ENCODE results near the gene SEC11A.
"Not testable (repeated sequence)": the region's sequence is repeated elsewhere in the genome, so short reads cannot be mapped to it uniquely, and the experiment has no call there.

Gene SEC11A

DNA sequence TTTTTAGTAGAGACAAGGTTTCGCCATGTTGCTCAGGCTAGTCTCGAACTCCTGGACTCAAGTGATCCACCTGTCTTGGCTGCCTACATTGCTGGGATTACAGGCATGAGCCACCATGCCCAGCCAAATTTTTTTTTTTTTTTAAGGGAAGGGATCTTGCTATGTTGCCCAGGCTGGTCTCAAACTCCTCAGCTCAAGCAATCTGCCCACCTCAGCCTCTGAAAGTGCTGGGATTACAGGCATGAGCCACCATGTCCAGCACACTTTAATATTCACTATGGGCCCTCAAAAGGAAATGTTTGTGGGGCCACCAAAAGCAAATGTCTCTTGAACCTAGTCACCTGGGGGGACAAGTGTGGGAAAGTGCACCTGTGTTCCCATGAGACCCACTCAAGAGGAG is 73.3 kb downstream of the SEC11A start:
- not testable (repeated sequence) for DNase-seq (ENCODE audit: low spot score)

DNA sequence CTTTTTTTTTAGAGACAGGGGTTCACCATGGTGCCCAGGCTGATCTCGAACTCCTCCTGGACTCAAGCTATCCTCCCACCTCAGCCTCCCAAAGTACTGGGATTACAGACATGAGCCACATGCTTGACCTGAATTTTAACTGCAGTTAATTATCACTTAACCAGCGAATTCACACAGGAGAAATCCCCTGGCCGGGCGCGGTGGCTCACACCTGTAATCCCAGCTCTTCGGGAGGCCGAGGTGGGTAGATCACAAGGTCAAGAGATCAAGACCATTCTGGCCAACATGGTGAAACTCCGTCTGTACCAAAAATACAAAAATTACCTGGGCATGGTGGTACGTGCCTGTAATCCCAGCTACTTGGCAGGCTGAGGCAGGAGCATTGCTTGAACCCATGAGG is 74.1 kb downstream of the SEC11A start:
- DNase-seq (ENCODE audit: low spot score): not testable (repeated sequence)

DNA sequence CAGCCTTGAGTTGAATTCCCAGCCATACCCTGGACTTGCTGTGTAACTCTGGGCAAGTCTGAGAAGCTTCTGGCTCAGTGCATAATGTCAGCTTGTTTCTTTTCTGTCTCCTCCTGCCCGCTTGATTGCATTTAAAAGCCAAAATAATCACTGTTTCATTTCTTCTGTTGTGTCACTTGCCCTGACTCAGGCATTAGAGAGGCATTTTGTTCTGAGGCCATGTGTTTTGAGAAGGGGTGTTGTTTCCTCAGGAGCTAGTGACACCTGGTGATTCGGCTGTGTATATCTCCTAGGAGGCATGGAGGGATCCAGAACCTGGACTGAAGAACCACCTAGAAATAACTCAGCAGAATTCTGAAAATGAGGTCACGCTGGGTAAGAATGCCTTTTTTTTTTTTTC is 77.8 kb downstream of the SEC11A start:
- DNase-seq (ENCODE audit: low spot score): peak; percentile 59

DNA sequence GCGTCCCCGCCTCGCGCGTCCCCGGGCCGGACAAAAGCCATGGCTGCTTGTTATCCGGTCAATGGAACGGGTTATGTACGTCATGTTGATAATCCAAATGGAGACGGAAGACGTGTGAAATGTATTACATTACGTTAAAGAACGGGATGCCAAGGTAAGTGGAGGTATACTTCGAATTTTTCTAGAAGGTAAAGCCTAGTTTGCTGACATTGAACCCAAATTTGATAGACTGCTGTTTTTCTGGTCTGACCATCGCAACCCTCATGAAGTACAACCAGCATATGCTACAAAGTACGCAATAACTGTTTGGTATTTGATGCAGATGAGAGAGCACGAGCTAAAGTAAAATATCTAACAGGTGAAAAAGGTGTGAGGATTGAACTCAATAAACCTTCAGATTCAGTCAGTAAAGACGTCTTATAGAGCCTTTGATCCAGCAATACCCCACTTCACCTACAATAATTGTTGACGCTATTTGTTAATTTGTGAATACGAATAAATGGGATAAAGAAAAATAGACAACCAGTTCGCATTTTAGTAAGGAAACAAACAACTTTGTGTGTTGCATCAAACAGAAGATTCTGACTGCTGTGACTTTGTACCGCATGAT is 81.6 kb downstream of the SEC11A start:
- no peak for DNase-seq (ENCODE audit: low spot score)

DNA sequence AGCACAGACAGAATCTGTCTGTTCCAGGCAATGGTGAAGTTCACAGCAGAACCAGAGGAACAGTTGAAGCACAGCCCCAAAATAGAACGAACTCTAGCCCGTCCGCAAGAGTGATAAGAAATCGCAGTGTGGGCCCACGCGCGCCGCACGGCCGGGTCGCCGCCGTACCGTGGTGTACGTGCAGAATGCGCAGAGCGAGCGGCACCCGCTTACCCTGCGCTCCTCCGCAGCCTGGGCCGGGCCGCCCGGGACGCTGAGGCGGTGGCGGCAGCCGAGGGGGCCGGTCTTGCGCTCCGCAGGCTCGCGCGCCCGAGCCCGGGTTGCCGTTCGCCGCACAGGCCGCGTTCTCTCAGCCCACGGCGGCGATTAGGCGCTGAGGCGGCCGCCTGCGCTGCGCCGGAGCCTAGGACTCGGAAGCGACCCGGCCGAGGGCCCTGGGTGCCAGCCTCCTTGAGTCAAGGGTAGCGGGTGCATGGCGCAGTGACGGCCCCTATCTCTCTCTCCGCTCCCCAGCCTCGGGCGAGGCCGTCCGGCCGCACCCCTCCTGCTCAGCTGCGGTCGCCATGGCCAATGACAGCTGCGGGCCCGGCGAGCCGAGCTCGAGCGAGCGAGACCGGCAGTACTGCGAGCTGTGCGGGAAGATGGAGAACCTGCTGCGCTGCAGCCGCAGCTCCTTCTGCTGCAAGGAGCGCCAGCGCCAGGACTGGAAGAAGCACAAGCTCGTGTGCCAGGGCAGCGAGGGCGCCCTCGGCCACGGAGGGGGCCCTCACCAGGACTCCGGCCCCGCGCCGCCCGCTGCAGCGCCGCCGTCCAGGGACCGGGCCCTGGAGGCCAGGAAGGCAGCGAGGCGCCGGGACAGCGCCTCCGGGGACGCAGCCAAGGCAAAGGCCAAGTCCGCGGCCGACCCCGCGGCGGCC is 82.4 kb downstream of the SEC11A start:
- peak; percentile 66 for DNase-seq (ENCODE audit: low spot score)

DNA sequence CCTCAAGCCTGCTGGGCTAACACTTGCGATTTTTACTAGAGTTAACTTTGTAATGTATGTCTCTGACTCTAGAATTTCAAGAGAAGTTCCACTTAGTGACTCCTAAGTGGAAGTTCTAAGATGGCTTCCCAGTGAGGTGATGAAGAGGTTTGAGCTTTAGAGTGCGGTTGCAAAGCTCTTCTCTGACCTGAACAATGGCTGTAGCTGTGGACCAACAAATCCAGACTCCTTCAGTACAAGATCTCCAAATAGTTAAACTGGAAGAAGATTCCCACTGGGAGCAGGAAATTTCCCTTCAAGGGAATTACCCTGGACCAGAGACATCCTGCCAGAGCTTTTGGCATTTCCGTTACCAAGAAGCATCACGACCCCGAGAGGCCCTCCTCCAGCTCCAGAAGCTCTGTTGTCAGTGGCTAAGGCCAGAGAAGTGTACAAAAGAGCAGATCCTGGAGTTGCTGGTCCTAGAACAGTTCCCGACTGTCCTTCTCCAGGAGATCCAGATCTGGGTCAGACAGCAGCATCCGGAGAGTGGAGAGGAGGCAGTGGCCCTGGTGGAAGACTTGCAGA is 84.2 kb downstream of the SEC11A start:
- no peak for DNase-seq (ENCODE audit: low spot score)

DNA sequence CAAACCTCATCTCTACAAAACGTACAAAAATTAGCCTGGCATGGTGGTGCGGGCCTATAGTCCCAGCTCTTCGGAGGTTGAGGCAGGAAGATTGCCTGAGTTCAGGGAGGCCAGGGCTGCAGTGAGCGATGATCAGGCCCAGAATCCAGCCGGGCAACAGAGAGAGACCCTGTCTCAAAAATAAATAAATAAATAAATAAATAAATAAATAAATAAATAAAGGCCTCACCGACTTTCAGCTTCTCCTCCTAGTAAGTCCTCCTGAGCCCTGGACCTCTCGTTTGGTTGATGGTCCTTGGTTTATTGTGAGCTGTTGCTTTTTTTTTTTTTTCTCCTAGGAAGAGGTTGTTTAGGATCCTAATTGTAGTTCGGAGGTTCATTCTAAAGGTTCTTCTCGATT is 86.9 kb downstream of the SEC11A start:
- DNase-seq (ENCODE audit: low spot score): no peak

DNA sequence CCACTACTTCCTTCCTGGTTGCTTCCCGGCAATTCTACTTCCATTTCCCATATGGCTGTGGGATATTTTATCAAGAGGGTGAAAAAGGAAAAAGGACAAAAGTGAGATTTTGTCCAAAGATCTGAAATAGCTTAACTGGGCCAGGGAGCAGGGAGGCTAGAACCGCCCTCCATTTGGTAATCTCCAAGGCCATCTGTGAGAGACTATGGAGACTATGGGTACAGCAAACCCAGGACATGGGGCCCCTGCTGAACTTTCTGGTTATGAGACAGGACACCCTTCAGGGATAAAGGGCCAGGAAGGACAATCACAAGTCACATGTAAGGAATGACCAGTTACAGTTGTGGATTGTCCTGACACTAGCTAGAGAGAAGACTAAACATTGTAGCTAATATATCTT is 90.8 kb downstream of the SEC11A start:
- DNase-seq (ENCODE audit: low spot score): no peak

DNA sequence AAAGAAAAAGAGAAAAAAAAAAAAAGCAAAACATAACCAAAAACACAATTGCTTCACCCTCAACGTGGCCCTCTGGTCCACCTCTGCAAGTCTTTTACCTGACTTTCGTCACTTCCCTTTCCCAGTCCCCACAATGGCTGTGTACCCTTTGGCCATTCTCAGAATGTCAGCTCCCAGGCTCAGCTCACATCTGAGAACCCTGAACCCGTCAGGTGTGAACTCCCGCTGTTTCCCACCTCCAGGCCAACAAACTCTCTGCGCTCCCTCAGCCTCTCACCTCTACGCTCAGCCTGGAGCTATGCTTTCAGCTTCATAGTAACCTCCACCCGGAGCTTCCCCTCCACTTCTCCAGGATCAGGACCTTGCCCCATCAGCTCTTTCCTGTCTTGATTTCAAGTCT is 91.6 kb downstream of the SEC11A start:
- DNase-seq (ENCODE audit: low spot score): no peak

DNA sequence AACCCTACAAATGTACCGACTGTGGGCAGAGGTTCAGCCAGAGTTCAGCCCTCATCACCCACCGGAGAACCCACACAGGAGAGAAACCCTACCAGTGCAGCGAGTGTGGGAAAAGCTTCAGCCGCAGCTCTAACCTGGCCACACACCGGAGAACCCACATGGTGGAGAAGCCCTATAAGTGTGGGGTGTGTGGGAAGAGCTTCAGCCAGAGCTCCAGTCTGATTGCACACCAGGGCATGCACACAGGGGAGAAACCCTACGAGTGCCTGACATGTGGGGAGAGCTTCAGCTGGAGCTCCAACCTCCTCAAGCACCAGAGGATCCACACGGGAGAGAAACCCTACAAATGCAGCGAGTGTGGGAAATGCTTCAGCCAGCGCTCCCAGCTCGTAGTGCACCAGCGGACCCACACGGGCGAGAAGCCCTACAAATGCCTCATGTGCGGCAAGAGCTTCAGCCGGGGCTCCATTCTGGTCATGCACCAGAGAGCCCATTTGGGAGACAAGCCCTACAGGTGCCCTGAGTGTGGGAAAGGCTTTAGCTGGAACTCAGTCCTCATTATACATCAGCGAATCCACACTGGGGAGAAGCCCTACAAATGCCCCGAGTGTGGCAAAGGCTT is 94.5 kb downstream of the SEC11A start:
- no peak for DNase-seq (ENCODE audit: low spot score)

DNA sequence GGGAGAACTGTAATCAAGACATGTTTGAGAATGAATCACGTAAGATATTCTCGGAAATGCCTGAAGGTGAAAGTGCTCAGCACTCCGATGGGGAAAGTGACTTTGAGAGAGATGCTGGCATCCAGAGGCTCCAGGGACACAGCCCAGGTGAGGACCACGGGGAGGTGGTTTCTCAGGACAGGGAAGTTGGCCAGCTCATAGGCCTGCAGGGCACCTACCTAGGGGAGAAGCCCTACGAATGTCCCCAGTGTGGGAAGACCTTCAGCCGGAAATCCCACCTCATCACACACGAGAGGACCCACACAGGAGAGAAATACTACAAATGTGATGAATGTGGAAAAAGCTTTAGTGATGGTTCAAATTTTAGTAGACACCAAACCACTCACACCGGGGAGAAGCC is 95.3 kb downstream of the SEC11A start:
- no peak for DNase-seq (ENCODE audit: low spot score)

All from Ammon's horn (tissue), 1 donor.